KMS-11 (cell line): Measurements from ENCODE around the gene ALPK3.

Experiments used
- H2AFZ ChIP-seq: fragments of 200-600 bp; sonication (generic); 2 replicates; pipeline ENCODE4 v1.6.1; 2016; ENCODE audit warnings: antibody characterized with exemption, mixed run types, low read depth
- H3K27ac ChIP-seq: fragments of 200-600 bp; sonication (generic); 2 replicates; pipeline ENCODE4 v1.6.1; 2016; ENCODE audit warnings: mild to moderate bottlenecking, mixed run types
- H3K27me3 ChIP-seq: fragments of 200-600 bp; sonication (generic); 2 replicates; pipeline ENCODE4 v1.6.1; 2017; ENCODE audit warnings: mild to moderate bottlenecking, low read depth, mixed run types, moderate library complexity; ENCODE audit not compliant: insufficient read depth
- H3K36me3 ChIP-seq: fragments of 200-600 bp; sonication (generic); 2 replicates; pipeline ENCODE4 v1.6.1; 2017; ENCODE audit warnings: mild to moderate bottlenecking, mixed run types; ENCODE audit not compliant: insufficient read depth
- H3K4me1 ChIP-seq: fragments of 200-600 bp; sonication (generic); 2 replicates; pipeline ENCODE4 v1.6.1; 2016; ENCODE audit warnings: mild to moderate bottlenecking, low read depth, mixed run types; ENCODE audit not compliant: poor library complexity, severe bottlenecking
- H3K4me2 ChIP-seq: fragments of 200-600 bp; sonication (generic); 2 replicates; pipeline ENCODE4 v1.7.0; 2016; ENCODE audit warnings: mild to moderate bottlenecking, mixed run types
- H3K4me3 ChIP-seq: fragments of 200-600 bp; sonication (generic); IDR thresholded peaks from 2 replicates; pipeline ENCODE4 v1.6.1; 2017; ENCODE audit warnings: low read depth, low read length, mixed read lengths; ENCODE audit not compliant: insufficient read depth
- H3K79me2 ChIP-seq: fragments of 200-600 bp; sonication (generic); 2 replicates; pipeline ENCODE4 v1.6.1; 2016; ENCODE audit warnings: low read depth, mixed run types; ENCODE audit not compliant: insufficient read depth
- H3K9ac ChIP-seq: fragments of 200-600 bp; sonication (generic); 2 replicates; pipeline ENCODE4 v1.6.1; 2016; ENCODE audit warnings: mild to moderate bottlenecking, mixed run types
- H4K20me1 ChIP-seq: fragments of 200-600 bp; sonication (generic); 2 replicates; pipeline ENCODE4 v1.6.1; 2016; ENCODE audit warnings: mild to moderate bottlenecking, mixed run types; ENCODE audit not compliant: insufficient read depth
- CTCF ChIP-seq: fragments of 200-600 bp; sonication (generic); conservative IDR thresholded peaks from 2 replicates; pipeline ENCODE4 v1.6.1; 2017; ENCODE audit warnings: low read depth, mild to moderate bottlenecking, antibody characterized with exemption, low read length, moderate library complexity, mixed read lengths

The ALPK3 gene

GRCh38 chr15:84899750-84900149 is 82.6 kb downstream of the ALPK3 start:
- Histone ChIP-seq H3K27ac (no peak overlapping the region), H3K4me1 (no peaks in the 10 kb centered on the region), H3K27me3 (no peaks in the 10 kb centered on the region), H2AFZ (no peak overlapping the region), H3K9ac (no peak overlapping the region), H3K4me2 (no peak overlapping the region), H3K4me3 (no peak overlapping the region), H3K79me2 (no peaks in the 10 kb centered on the region), H3K36me3 (no peaks in the 10 kb centered on the region), H4K20me1 (no peaks in the 10 kb centered on the region)
- TF ChIP-seq CTCF = no peak

GRCh38 chr15:84901540-84901939 is 84.4 kb downstream of the ALPK3 start:
- Histone ChIP-seq H4K20me1 (no peaks in the 10 kb centered on the region), H3K4me1 (no peaks in the 10 kb centered on the region), H3K4me3 (no peak overlapping the region), H3K27ac (no peak overlapping the region), H3K79me2 (no peaks in the 10 kb centered on the region), H3K36me3 (no peaks in the 10 kb centered on the region), H2AFZ (no peak overlapping the region), H3K4me2 (no peak overlapping the region), H3K27me3 (no peaks in the 10 kb centered on the region), H3K9ac (no peak overlapping the region)
- no peak for TF ChIP-seq CTCF

GRCh38 chr15:84903751-84904150 is 86.6 kb downstream of the ALPK3 start:
- no peaks in the 10 kb centered on the region for H3K36me3 ChIP-seq
- no peaks in the 10 kb centered on the region for H3K4me1 ChIP-seq
- no peak overlapping the region for H3K27ac ChIP-seq
- no peak overlapping the region for H3K4me3 ChIP-seq
- H3K27me3 ChIP-seq = no peaks in the 10 kb centered on the region
- no peak overlapping the region for H3K4me2 ChIP-seq
- H2AFZ ChIP-seq = no peak overlapping the region
- H4K20me1 ChIP-seq = no peaks in the 10 kb centered on the region
- no peaks in the 10 kb centered on the region for H3K79me2 ChIP-seq
- TF ChIP-seq CTCF = no peak
- no peak overlapping the region for H3K9ac ChIP-seq

GRCh38 chr15:84904419-84904818 is 87.3 kb downstream of the ALPK3 start:
- no peaks in the 10 kb centered on the region for H3K79me2 ChIP-seq
- no peak overlapping the region for H2AFZ ChIP-seq
- no peak overlapping the region for H3K4me3 ChIP-seq
- H3K27ac ChIP-seq = no peak overlapping the region
- no peaks in the 10 kb centered on the region for H4K20me1 ChIP-seq
- no peaks in the 10 kb centered on the region for H3K36me3 ChIP-seq
- no peak for TF ChIP-seq CTCF
- no peak overlapping the region for H3K4me2 ChIP-seq
- no peaks in the 10 kb centered on the region for H3K27me3 ChIP-seq
- no peak overlapping the region for H3K9ac ChIP-seq
- no peaks in the 10 kb centered on the region for H3K4me1 ChIP-seq
